PC-9 (cell line): ENCODE measurements around the gene TXNDC8.

Source experiments
- EZH2 ChIP-seq: fragments of 200-600 bp; sonication (generic); IDR thresholded peaks from 2 replicates; pipeline ENCODE4 v1.8.0; 2017; ENCODE audit warnings: antibody characterized with exemption, low read depth
- TF ChIP-seq, protein P1 (sequence below): fragments of 200-600 bp; sonication (generic); conservative IDR thresholded peaks from 2 replicates; pipeline ENCODE4 v1.6.1; 2017; ENCODE audit warnings: mixed run types, antibody characterized with exemption, mild to moderate bottlenecking, moderate library complexity

DNA sequence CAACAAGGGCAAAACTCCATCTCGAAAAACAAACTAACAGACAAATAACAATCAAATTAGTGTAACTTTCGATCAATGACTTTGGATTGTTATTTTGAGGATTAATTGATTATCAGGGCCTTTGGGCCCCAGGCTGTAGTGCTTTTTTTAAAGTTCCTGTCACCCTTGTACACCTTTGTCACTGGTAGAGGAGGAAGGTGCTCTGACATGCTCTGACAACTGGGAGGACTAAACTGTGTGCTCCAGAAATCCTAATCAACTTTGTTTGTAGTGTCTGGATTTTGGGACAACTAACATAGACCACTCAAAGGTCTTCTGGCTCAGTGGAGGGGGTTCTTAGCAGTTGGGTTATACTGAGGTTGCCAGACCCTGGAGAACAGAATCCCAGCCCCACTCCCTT is 83.2 kb downstream of the TXNDC8 start:
- TF ChIP-seq, protein P1, sequence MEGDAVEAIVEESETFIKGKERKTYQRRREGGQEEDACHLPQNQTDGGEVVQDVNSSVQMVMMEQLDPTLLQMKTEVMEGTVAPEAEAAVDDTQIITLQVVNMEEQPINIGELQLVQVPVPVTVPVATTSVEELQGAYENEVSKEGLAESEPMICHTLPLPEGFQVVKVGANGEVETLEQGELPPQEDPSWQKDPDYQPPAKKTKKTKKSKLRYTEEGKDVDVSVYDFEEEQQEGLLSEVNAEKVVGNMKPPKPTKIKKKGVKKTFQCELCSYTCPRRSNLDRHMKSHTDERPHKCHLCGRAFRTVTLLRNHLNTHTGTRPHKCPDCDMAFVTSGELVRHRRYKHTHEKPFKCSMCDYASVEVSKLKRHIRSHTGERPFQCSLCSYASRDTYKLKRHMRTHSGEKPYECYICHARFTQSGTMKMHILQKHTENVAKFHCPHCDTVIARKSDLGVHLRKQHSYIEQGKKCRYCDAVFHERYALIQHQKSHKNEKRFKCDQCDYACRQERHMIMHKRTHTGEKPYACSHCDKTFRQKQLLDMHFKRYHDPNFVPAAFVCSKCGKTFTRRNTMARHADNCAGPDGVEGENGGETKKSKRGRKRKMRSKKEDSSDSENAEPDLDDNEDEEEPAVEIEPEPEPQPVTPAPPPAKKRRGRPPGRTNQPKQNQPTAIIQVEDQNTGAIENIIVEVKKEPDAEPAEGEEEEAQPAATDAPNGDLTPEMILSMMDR, result no peak
- no peak for TF ChIP-seq EZH2
